Erythroblast (primary cell): ENCODE results near the gene GPS1.

Source experiments
- GATA1 ChIP-seq: IDR thresholded peaks from 2 replicates; pipeline ENCODE4 v1.6.1; 2011; ENCODE audit warnings: low read depth, mild to moderate bottlenecking, control low read depth, low read length, moderate library complexity
- POLR2A ChIP-seq: IDR thresholded peaks from 2 replicates; pipeline ENCODE4 v1.6.1; 2011; ENCODE audit warnings: mild to moderate bottlenecking, low read length

- TF ChIP-seq POLR2A (no peak), GATA1 (no peak)
These were observed 1.4 kb downstream of the GPS1 start for GRCh38 chr17:82053130-82053529.
